Omental fat pad (tissue), 4 donors: ENCODE results near the gene NSD1. TPM values are rescaled to one million over a fixed set of nuclear protein-coding genes. Genes with fewer than 3 reads are reported as not detected.

Experiments
- ATAC-seq: fragments of 150-250 bp; one replicate; pipeline ENCODE4 v1.9.1; 2016; ENCODE audit warnings: mild to moderate bottlenecking, moderate library complexity; ENCODE audit not compliant: low FRiP score
- DNase-seq: peaks from one replicate; pipeline ENCODE4 v3.0.0-alpha.2; 2019; ENCODE audit warnings: low spot score
- CTCF ChIP-seq, 3 donors: fragments of 450-650 bp; IDR thresholded peaks; one replicate each; pipeline ENCODE4 v1.5.1; 2016 to 2017; ENCODE audit warnings: antibody characterized with exemption in 3 of 3, mild to moderate bottlenecking in 3 of 3, moderate library complexity in 2 of 3
- total RNA-seq, 4 donors: library from RNA; depleted of rRNA; stranded (reverse); fragments of >200 nt; gene quantifications; one replicate each; pipeline ENCODE4 v1.1.0, GENCODE V29; 2016

NSD1 gene
- total RNA-seq, 4 donors from 2014 or later: 32.3 to 52.6 (median 36.1) TPM

- no peak for ATAC-seq
These were observed 99.2 kb downstream of the NSD1 start for GRCh38 chr5:177232761-177233160.

GRCh38 chr5:177233206-177233605 is 99.6 kb downstream of the NSD1 start:
- DNase-seq (no peak), ATAC-seq (no peak)

More at GRCh38 chr5:177232761-177233160, 99.2 kb downstream of the NSD1 start:
- TF ChIP-seq CTCF (IDR thresholded peaks at IDR 0.05): no peak
- DNase-seq: no peak

GRCh38 chr5:177233802-177234201 is 100.2 kb downstream of the NSD1 start:
- no peak for ATAC-seq
- no peak for DNase-seq
- TF ChIP-seq CTCF (IDR thresholded peaks at IDR 0.05): no peak

More at GRCh38 chr5:177233206-177233605, 99.6 kb downstream of the NSD1 start:
- TF ChIP-seq CTCF (IDR thresholded peaks at IDR 0.05): no peak

- no peak for TF ChIP-seq CTCF (IDR thresholded peaks at IDR 0.05)
- DNase-seq (no peak), ATAC-seq (no peak)
These were observed 101.3 kb downstream of the NSD1 start for GRCh38 chr5:177234841-177235240.

- ATAC-seq: no peak
- no peak for DNase-seq
- TF ChIP-seq CTCF (IDR thresholded peaks at IDR 0.05): no peak
These were observed 108.2 kb downstream of the NSD1 start for GRCh38 chr5:177241768-177242167.

- ATAC-seq (no peak), DNase-seq (no peak)
- TF ChIP-seq CTCF (IDR thresholded peaks at IDR 0.05): no peak
These were observed 108.7 kb downstream of the NSD1 start for GRCh38 chr5:177242304-177242703.

- DNase-seq (no peak), ATAC-seq (no peak)
- TF ChIP-seq CTCF (IDR thresholded peaks at IDR 0.05): no peak
These were observed 116.4 kb downstream of the NSD1 start for GRCh38 chr5:177249761-177250537.
